Breast epithelium (tissue), 3 donors: Measurements from ENCODE around the gene GPR15LG.

Experiments
- CTCF ChIP-seq, 3 donors: fragments of 450-650 bp; IDR thresholded peaks; one replicate each; pipeline ENCODE4 v1.5.1; 2016 to 2017; ENCODE audit warnings: antibody characterized with exemption in 3 of 3, mild to moderate bottlenecking in 3 of 3, moderate library complexity in 3 of 3
- POLR2A ChIP-seq: fragments of 450-650 bp; IDR thresholded peaks from one replicate; pipeline ENCODE4 v1.6.1; 2016; ENCODE audit warnings: antibody characterized with exemption, mild to moderate bottlenecking, moderate library complexity

GRCh38 chr10:84227810-84228209 is 54.2 kb downstream of the GPR15LG start:
- TF ChIP-seq CTCF (IDR thresholded peaks at IDR 0.05) (no peak), POLR2A (no peak)
